Endodermal cell (in vitro differentiated cells): ENCODE measurements around the gene HOXA6. TPM values are rescaled to one million over a fixed set of nuclear protein-coding genes. Genes with fewer than 3 reads are reported as not detected.

Experiments used
- DNase-seq: peaks from one replicate; pipeline ENCODE4 v3.0.0-alpha.2; 2017
- H3K27ac ChIP-seq: 2 replicates; pipeline ENCODE4 v1.5.1; 2013; ENCODE audit warnings: mild to moderate bottlenecking, low read depth, low read length, moderate library complexity
- H3K27me3 ChIP-seq: 2 replicates; pipeline ENCODE4 v1.6.1; 2013; ENCODE audit warnings: mild to moderate bottlenecking, low read length, moderate library complexity; ENCODE audit not compliant: insufficient read depth, control insufficient read depth, poor library complexity, severe bottlenecking
- H3K36me3 ChIP-seq: 2 replicates; pipeline ENCODE4 v1.7.0; 2013; ENCODE audit warnings: mild to moderate bottlenecking, low read length, moderate library complexity; ENCODE audit not compliant: control insufficient read depth, insufficient read depth
- H3K4me1 ChIP-seq: one replicate; pipeline ENCODE4 v1.7.0; 2013; ENCODE audit warnings: low read length; ENCODE audit not compliant: control insufficient read depth, insufficient read depth
- H3K4me3 ChIP-seq: 2 replicates; pipeline ENCODE4 v1.5.1; 2013; ENCODE audit warnings: mild to moderate bottlenecking, low read length, moderate library complexity
- H3K9ac ChIP-seq: 2 replicates; pipeline ENCODE4 v1.6.1; 2013; ENCODE audit warnings: mild to moderate bottlenecking, low read length, moderate library complexity; ENCODE audit not compliant: poor library complexity, severe bottlenecking; ENCODE audit errors: extremely low read depth
- H3K9me3 ChIP-seq: 2 replicates; pipeline ENCODE4 v1.6.1; 2013; ENCODE audit warnings: mild to moderate bottlenecking, low read length, moderate library complexity; ENCODE audit not compliant: control insufficient read depth
- H3K27ac Mint-ChIP-seq: 2 replicates; pipeline ENCODE4 v1.8.0; 2020; ENCODE audit warnings: mixed read lengths
- H3K27me3 Mint-ChIP-seq: 2 replicates; pipeline ENCODE4 v1.8.0; 2021; ENCODE audit warnings: mild to moderate bottlenecking, mixed read lengths; ENCODE audit not compliant: insufficient read depth
- H3K36me3 Mint-ChIP-seq: 2 replicates; pipeline ENCODE4 v1.8.0; 2020; ENCODE audit warnings: low read depth, mixed read lengths
- H3K4me1 Mint-ChIP-seq: 2 replicates; pipeline ENCODE4 v1.8.0; 2020; ENCODE audit warnings: mixed read lengths
- H3K4me3 Mint-ChIP-seq: 2 replicates; pipeline ENCODE4 v1.8.0; 2020; ENCODE audit warnings: mild to moderate bottlenecking, moderate library complexity, mixed read lengths
- H3K9me3 Mint-ChIP-seq: 2 replicates; pipeline ENCODE4 v1.8.0; 2020; ENCODE audit warnings: mild to moderate bottlenecking, mixed read lengths
- WGBS, 2 experiments: methylation state at CpG; one replicate each; pipeline versions ENCODE4 v1.1.5 to v1.1.7; 2013; ENCODE audit warnings: missing lambda C conversion rate in 2 of 2, mixed read lengths in 1 of 2; ENCODE audit not compliant: insufficient coverage in 1 of 2, insufficient read length in 1 of 2; 5-methylcytosine and 5-hydroxymethylcytosine counted together
- total RNA-seq, 2 donors: library from RNA; stranded (reverse); fragmentation: NEBNext Ultra II Directional in 1 of 2; extraction: Animal tissue kit (Norgen Biotek cat#: 25700) in 1 of 2; gene quantifications; 2 replicates in 1 of 2; 3 replicates in 1 of 2; pipeline ENCODE4 v1.2.1, GENCODE V29; 2021
- TF ChIP-seq, protein P1 (sequence below): fragments of 200-600 bp; sonication (generic); conservative IDR thresholded peaks from 2 replicates; pipeline ENCODE4 v1.5.0; 2021; ENCODE audit warnings: antibody characterized with exemption, mild to moderate bottlenecking

Gene HOXA6
- total RNA-seq, 2 donors from 2014 or later: not detected

DNA sequence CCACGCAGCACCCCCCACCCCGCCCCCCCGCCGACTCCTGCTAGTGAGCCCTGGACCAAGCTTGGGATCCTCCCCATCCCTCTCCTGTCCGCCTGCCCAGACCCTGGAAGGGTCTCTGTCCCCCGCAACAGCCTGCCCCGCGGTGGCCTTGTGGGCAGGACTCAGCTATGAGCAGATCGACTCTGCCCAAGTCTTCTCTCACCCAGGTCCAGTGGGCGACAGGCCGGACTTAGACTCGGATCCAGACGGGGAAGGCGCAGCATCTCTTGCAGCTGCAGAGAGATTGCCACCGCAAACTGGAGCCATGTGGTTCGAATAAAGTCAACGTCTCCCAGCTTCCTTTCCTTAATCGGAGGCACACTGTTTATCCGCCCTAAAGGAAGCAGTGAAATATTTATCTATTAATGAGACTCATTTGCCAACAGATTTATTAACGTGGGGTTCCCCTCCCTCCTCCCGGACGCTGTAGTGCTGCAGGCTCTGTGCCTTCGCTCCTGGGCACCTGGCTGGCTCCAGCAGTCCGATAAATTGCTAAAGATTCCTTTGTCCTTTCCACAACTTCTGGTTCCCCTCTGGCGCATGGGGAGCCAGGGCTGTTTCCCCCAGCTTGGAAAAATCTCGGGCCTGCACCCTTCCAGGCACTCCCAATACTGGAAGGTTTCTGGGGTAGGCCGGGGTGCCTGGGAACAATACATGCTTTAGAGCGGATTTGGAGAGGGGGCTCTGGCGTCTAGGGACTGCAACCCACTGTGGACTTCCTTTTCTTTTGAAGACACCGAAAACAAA lies 9.5 kb upstream of the HOXA6 start:
- peak; percentile 31 for DNase-seq
- Histone ChIP-seq H3K27ac (no peak overlapping the region), H3K9me3 (peaks cover 38% of the 10 kb centered on the region), H3K36me3 (no peaks in the 10 kb centered on the region), H3K4me3 (no peak overlapping the region), H3K9ac (no peak overlapping the region), H3K27me3 (peaks cover 100% of the 10 kb centered on the region), H3K4me1 (no peaks in the 10 kb centered on the region)
- no peaks in the 10 kb centered on the region for H3K4me1 Mint-ChIP-seq
- peaks cover 99% of the 10 kb centered on the region for H3K27me3 Mint-ChIP-seq
- peaks cover 2% of the 10 kb centered on the region for H3K36me3 Mint-ChIP-seq
- TF ChIP-seq, protein P1, sequence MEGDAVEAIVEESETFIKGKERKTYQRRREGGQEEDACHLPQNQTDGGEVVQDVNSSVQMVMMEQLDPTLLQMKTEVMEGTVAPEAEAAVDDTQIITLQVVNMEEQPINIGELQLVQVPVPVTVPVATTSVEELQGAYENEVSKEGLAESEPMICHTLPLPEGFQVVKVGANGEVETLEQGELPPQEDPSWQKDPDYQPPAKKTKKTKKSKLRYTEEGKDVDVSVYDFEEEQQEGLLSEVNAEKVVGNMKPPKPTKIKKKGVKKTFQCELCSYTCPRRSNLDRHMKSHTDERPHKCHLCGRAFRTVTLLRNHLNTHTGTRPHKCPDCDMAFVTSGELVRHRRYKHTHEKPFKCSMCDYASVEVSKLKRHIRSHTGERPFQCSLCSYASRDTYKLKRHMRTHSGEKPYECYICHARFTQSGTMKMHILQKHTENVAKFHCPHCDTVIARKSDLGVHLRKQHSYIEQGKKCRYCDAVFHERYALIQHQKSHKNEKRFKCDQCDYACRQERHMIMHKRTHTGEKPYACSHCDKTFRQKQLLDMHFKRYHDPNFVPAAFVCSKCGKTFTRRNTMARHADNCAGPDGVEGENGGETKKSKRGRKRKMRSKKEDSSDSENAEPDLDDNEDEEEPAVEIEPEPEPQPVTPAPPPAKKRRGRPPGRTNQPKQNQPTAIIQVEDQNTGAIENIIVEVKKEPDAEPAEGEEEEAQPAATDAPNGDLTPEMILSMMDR: no peak
- no peak overlapping the region for H3K27ac Mint-ChIP-seq
- no peak overlapping the region for H3K4me3 Mint-ChIP-seq
- WGBS, 2 experiments: 36 to 47% methylated on average over 6 to 30 of the region's 30 CpGs
- peaks cover 43% of the 10 kb centered on the region for H3K9me3 Mint-ChIP-seq

DNA sequence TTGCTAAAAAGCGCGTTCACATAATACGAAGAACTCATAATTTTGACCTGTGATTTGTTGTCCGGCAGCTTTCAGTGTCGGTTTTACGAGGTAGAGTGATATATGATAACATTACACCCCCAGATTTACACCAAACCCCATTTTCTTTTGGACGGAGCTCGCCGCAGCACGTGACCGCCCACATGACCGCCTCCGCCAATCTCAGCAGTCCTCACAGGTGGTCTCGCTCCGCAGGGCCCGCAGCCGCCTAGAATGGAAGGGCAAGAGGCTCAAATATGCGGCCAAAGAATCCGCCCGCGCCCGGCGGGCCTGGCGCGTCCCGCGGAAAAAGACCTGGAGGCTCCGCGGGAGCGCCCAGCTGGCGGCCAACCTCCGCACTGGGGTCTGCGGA lies 8.9 kb upstream of the HOXA6 start, which contains the start of gene HOXA7:
TSS of gene HOXA7 (minus strand) at position 168 of the 391 bp plus-strand sequence. CDS start at position 38, 130 bp downstream.
- peaks cover 38% of the 10 kb centered on the region for H3K9me3 ChIP-seq
- H3K27me3 ChIP-seq: peaks cover 100% of the 10 kb centered on the region
- TF ChIP-seq, protein P1: no peak
- H3K36me3 Mint-ChIP-seq: peaks cover 2% of the 10 kb centered on the region
- H3K27ac ChIP-seq: no peak within 1 kb of the TSS
- peak; percentile 90 for DNase-seq
- H3K9me3 Mint-ChIP-seq: peaks cover 43% of the 10 kb centered on the region
- 0 to 12% methylated on average over 5 to 31 of the region's 33 CpGs for WGBS, 2 experiments
- no peaks in the 10 kb centered on the region for H3K4me1 Mint-ChIP-seq
- no peaks in the 10 kb centered on the region for H3K36me3 ChIP-seq
- H3K4me3 Mint-ChIP-seq: peak within 1 kb of the TSS; percentile 46
- H3K4me1 ChIP-seq: no peaks in the 10 kb centered on the region
- H3K27ac Mint-ChIP-seq: no peak within 1 kb of the TSS
- H3K27me3 Mint-ChIP-seq: peaks cover 99% of the 10 kb centered on the region
- H3K9ac ChIP-seq: no peak within 1 kb of the TSS
- peak within 1 kb of the TSS; percentile 62 for H3K4me3 ChIP-seq

DNA sequence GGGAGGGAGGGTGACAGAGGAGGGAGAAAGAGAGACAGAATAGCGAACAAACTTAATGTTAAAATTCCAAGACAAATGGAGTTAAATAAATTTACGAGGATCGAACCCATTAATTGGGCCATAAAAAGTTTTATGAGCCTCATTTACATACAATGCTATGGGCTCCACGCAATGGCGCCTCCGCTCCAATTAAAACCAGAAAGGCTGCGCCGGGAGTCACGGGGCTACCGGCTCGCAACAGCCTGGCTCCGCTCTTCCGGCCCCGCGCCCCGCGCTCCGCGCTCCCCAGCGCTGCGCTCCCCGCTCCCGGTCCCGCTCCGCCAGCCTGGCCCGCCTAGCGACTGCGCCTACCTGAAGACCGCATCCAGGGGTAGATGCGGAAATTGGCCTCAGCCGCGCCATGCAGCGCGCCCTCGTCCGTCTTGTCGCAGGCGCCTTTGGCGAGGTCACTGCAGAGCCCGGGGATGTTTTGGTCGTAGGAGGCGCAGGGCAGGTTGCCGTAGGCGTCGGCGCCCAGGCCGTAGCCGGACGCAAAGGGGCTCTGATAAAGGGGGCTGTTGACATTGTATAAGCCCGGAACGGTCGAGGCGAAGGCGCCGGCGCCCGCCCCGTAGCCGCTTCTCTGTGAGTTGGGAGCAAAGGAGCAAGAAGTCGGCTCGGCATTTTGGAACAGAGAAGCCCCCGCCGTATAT lies 8.4 kb upstream of the HOXA6 start:
- H3K4me1 Mint-ChIP-seq: no peaks in the 10 kb centered on the region
- H3K9ac ChIP-seq: no peak overlapping the region
- peak overlapping the region; percentile 62 for H3K4me3 ChIP-seq
- no peak overlapping the region for H3K27ac Mint-ChIP-seq
- H3K4me1 ChIP-seq: no peaks in the 10 kb centered on the region
- H3K27me3 ChIP-seq: peaks cover 100% of the 10 kb centered on the region
- peaks cover 38% of the 10 kb centered on the region for H3K9me3 ChIP-seq
- 10 to 11% methylated on average over 37 to 63 of the region's 63 CpGs for WGBS, 2 experiments
- DNase-seq: peak; percentile 74
- H3K36me3 ChIP-seq: no peaks in the 10 kb centered on the region
- TF ChIP-seq, protein P1: no peak
- peaks cover 99% of the 10 kb centered on the region for H3K27me3 Mint-ChIP-seq
- H3K9me3 Mint-ChIP-seq: peaks cover 43% of the 10 kb centered on the region
- peaks cover 2% of the 10 kb centered on the region for H3K36me3 Mint-ChIP-seq
- no peak overlapping the region for H3K27ac ChIP-seq
- H3K4me3 Mint-ChIP-seq: peak overlapping the region; percentile 46
